Transverse colon (tissue), 4 donors: ENCODE results near the gene TXNDC11. TPM values are rescaled to one million over a fixed set of nuclear protein-coding genes. Genes with fewer than 3 reads are reported as not detected.

Source experiments
- DNase-seq: peaks from one replicate; pipeline ENCODE4 v3.0.0-alpha.2; 2019
- H3K27ac ChIP-seq, 4 donors: fragments of 200-600 bp; sonication (generic); 2 replicates each; pipeline ENCODE4 v1.5.1; 2016 to 2018; ENCODE audit warnings: inconsistent platforms in 4 of 4
- H3K27me3 ChIP-seq: fragments of 200-600 bp; sonication (generic); 2 replicates; pipeline ENCODE4 v1.5.1; 2017; ENCODE audit warnings: inconsistent platforms
- H3K36me3 ChIP-seq, 4 donors: fragments of 200-600 bp; sonication (generic); 2 replicates each; pipeline ENCODE4 v1.5.1; 2017 to 2019; ENCODE audit warnings: inconsistent platforms in 4 of 4
- H3K4me1 ChIP-seq, 4 donors: fragments of 200-600 bp; sonication (generic); 2 replicates each; pipeline ENCODE4 v1.5.1; 2017 to 2020; ENCODE audit warnings: inconsistent platforms in 4 of 4
- H3K4me3 ChIP-seq, 4 donors: fragments of 200-600 bp; sonication (generic); 1 replicate in 1 of 4; 2 replicates in 3 of 4; pipeline versions ENCODE4 v1.5.1 to v1.6.1; 2017 to 2019; ENCODE audit warnings: inconsistent platforms in 4 of 4
- H3K9me3 ChIP-seq, 2 donors: fragments of 200-600 bp; sonication (generic); 2 replicates each; pipeline ENCODE4 v1.5.1; 2017 to 2019; ENCODE audit warnings: inconsistent platforms in 2 of 2
- EP300 ChIP-seq: sonication (generic); formaldehyde crosslinking; IDR thresholded peaks from one replicate; pipeline ENCODE4 v1.6.1; 2017; ENCODE audit warnings: antibody characterized with exemption, low read depth
- POLR2A ChIP-seq: fragments of 450-650 bp; IDR thresholded peaks from one replicate; pipeline ENCODE4 v1.6.1; 2016; ENCODE audit warnings: antibody characterized with exemption, mild to moderate bottlenecking, moderate library complexity
- POLR2AphosphoS5 ChIP-seq, 3 donors: sonication (generic); formaldehyde crosslinking; IDR thresholded peaks; one replicate each; pipeline ENCODE4 v1.6.1; 2016; ENCODE audit warnings: antibody characterized with exemption in 3 of 3
- WGBS, 2 donors: methylation state at CpG; one replicate each; pipeline ENCODE4 v1.1.5; 2018; ENCODE audit warnings: low coverage in 1 of 2; 5-methylcytosine and 5-hydroxymethylcytosine counted together
- in situ Hi-C, 4 donors: fragments of 200-750 bp; cut with MboI; loops; one replicate each; pipeline versions ENCODE4 v1.15.0 to v1.15.1; 2017; ENCODE audit warnings: low sequenced_read_pairs in 3 of 4, low pct_ligation_motif_present in 1 of 4, low pct_unique_long_range_greater_than_20kb in 1 of 4
- intact Hi-C: fragments of 100-400 bp; cut with DNase I; formaldehyde crosslinking; loops from one replicate; pipeline ENCODE4 v1.15.1; 2023; ENCODE audit warnings: low total_unique reads
- total RNA-seq, 4 donors: library from RNA; depleted of rRNA; stranded (reverse); fragments of >200 nt; gene quantifications; one replicate each; pipeline ENCODE4 v1.1.0, GENCODE V29; 2016
- TF ChIP-seq, protein P1 (sequence below), 5 experiments: fragments of 200-600 bp in 3 of 5; fragments of 450-650 bp in 2 of 5; sonication (generic) in 3 of 5; IDR thresholded peaks; 1 replicate in 2 of 5; 2 replicates in 3 of 5; pipeline ENCODE4 v1.5.1; 2016 to 2017; ENCODE audit warnings: antibody characterized with exemption in 5 of 5, inconsistent platforms in 3 of 5, mild to moderate bottlenecking in 2 of 5, moderate library complexity in 1 of 5

TXNDC11 gene
- total RNA-seq, 4 donors from 2014 or later, result 66.8 to 105 (median 71.1) TPM

DNA sequence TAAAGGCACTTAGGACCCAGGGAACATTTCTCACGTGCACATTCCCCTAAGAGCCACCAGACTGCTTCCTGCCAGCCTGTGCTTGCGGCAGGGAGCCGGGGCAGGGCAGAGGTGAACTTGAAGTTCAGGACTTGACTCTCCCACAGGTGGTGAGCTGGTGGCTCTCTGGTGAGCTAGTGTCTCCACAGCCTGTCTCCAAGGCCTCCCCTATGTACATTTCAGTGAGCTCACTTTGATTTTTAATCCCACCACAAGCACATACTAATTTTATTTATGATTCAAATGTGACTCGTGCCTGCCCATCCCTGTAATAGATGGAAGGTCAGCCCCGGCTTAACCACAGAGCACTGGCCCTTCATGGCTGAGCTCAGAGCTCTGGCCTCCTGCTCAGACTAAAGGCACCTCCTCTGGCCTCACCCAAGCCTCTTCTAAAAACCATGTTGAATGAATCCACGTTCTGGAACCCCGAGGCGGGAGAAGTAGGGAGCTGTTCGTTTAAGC is 65.2 kb downstream of the TXNDC11 start:
- intact Hi-C loops, result no loop called here
- Histone ChIP-seq H3K9me3 (no peaks in the 10 kb centered on the region), H3K36me3 (peaks cover 0 to 9% (median 0%) of the 10 kb centered on the region in 4 donors), H3K4me1 (peaks cover 18 to 62% (median 29%) of the 10 kb centered on the region in 4 donors), H3K4me3 (no peak overlapping the region), H3K27me3 (no peaks in the 10 kb centered on the region), H3K27ac (peak overlapping the region in 3 of 4 donors; percentile 4 to 34 (median 31))
- in situ Hi-C loops, result no loop called here
- DNase-seq, result no peak
- WGBS, 2 donors, result 78% methylated on average over 9 of the region's 9 CpGs; no CpG with 5 or more reads in 1 of the 2 donors
- TF ChIP-seq, protein P1, sequence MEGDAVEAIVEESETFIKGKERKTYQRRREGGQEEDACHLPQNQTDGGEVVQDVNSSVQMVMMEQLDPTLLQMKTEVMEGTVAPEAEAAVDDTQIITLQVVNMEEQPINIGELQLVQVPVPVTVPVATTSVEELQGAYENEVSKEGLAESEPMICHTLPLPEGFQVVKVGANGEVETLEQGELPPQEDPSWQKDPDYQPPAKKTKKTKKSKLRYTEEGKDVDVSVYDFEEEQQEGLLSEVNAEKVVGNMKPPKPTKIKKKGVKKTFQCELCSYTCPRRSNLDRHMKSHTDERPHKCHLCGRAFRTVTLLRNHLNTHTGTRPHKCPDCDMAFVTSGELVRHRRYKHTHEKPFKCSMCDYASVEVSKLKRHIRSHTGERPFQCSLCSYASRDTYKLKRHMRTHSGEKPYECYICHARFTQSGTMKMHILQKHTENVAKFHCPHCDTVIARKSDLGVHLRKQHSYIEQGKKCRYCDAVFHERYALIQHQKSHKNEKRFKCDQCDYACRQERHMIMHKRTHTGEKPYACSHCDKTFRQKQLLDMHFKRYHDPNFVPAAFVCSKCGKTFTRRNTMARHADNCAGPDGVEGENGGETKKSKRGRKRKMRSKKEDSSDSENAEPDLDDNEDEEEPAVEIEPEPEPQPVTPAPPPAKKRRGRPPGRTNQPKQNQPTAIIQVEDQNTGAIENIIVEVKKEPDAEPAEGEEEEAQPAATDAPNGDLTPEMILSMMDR (IDR thresholded peaks at IDR 0.05), result no peak
- TF ChIP-seq POLR2AphosphoS5 (IDR thresholded peaks at IDR 0.05), result no peak
- TF ChIP-seq EP300, result no peak
- TF ChIP-seq POLR2A, result no peak

- 90% methylated on average over 14 of the region's 14 CpGs; no CpG with 5 or more reads in 1 of the 2 donors for WGBS, 2 donors
Observed at GRCh38 chr16:11676799-11677198, 65.9 kb downstream of the TXNDC11 start.

DNA sequence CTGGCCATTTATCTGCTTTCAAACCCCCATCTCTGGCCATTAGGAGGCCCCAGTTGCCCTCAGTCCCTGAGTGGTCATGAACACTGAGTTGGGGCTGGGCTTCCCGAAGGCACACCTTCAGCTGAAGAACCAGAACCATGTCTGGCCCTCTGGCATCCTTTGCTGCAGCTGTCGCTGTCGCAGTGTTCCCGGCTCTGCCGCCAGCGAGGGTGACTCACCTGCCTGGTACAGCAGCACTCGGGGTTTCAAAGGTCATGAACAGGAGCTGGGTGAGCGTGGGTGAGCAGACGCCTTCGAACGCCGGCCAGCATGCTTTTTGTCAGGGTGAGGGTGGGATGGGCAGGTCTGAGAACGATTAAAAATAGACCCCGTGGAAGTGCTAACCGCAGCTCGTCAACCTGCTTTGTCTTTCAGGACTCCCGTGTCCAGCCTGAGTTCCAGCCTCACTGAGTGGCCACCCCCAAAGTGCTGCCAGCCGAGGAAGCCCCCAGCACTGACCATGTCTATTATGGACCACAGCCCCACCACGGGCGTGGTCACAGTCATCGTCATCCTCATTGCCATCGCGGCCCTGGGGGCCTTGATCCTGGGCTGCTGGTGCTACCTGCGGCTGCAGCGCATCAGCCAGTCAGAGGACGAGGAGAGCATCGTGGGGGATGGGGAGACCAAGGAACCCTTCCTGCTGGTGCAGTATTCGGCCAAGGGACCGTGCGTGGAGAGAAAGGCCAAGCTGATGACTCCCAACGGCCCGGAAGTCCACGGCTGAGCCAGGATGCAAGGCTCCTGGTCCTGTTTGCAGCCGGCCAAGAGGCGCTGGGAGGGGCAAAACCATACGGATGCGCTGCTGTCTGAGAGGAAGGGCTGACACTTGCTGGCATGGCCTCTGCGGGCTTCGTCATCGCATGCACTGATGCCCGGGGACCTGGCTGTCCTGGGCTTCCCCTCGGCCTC is 66.8 kb downstream of the TXNDC11 start:
- in situ Hi-C loops, result no loop called here
- peak; percentile 69 for DNase-seq
- no peak overlapping the region for H3K4me3 ChIP-seq
- intact Hi-C loops, result no loop called here
- no peak for TF ChIP-seq POLR2A
- TF ChIP-seq POLR2AphosphoS5 (IDR thresholded peaks at IDR 0.05), result no peak
- TF ChIP-seq EP300, result no peak
- TF ChIP-seq, protein P1 (IDR thresholded peaks at IDR 0.05), result no peak
- H3K27ac ChIP-seq, result peak overlapping the region in 3 of 4 donors; percentile 8 to 22 (median 20)
- WGBS, 2 donors, result 76% methylated on average over 38 of the region's 42 CpGs; no CpG with 5 or more reads in 1 of the 2 donors
- H3K9me3 ChIP-seq, result no peaks in the 10 kb centered on the region
- peaks cover 0 to 9% (median 0%) of the 10 kb centered on the region in 4 donors for H3K36me3 ChIP-seq
- H3K27me3 ChIP-seq, result no peaks in the 10 kb centered on the region
- peaks cover 11 to 60% (median 19%) of the 10 kb centered on the region in 4 donors for H3K4me1 ChIP-seq

More at GRCh38 chr16:11676799-11677198, 65.9 kb downstream of the TXNDC11 start:
- Histone ChIP-seq H3K36me3 (peaks cover 0 to 9% (median 0%) of the 10 kb centered on the region in 4 donors), H3K4me3 (no peak overlapping the region), H3K27me3 (no peaks in the 10 kb centered on the region), H3K4me1 (peaks cover 12 to 62% (median 27%) of the 10 kb centered on the region in 4 donors), H3K9me3 (no peaks in the 10 kb centered on the region), H3K27ac (no peak overlapping the region)
- in situ Hi-C loops, result no loop called here
- DNase-seq, result no peak
- intact Hi-C loops, result no loop called here
- TF ChIP-seq POLR2A, result no peak

- H3K9me3 ChIP-seq, result no peaks in the 10 kb centered on the region
- H3K27ac ChIP-seq, result peak overlapping the region in 3 of 4 donors; percentile 8 to 22 (median 20)
- peaks cover 0 to 9% (median 0%) of the 10 kb centered on the region in 4 donors for H3K36me3 ChIP-seq
- in situ Hi-C loops (no loop called here), intact Hi-C loops (no loop called here)
- H3K4me3 ChIP-seq, result no peak overlapping the region
- peaks cover 12 to 64% (median 21%) of the 10 kb centered on the region in 4 donors for H3K4me1 ChIP-seq
- 19 to 48% methylated on average over 4 to 14 of the region's 15 CpGs for WGBS, 2 donors
- TF ChIP-seq POLR2A, result no peak
- no peak for TF ChIP-seq POLR2AphosphoS5 (IDR thresholded peaks at IDR 0.05)
- TF ChIP-seq, protein P1 (IDR thresholded peaks at IDR 0.05), result no peak
- TF ChIP-seq EP300, result no peak
- no peak for DNase-seq
- H3K27me3 ChIP-seq, result no peaks in the 10 kb centered on the region
Observed at GRCh38 chr16:11674818-11675560, 67.7 kb downstream of the TXNDC11 start.
